CMK (cell line): ENCODE data around the gene RBBP8.

ENCODE experiments used
- DNase-seq: peaks from one replicate; pipeline ENCODE4 v3.0.0-alpha.2; 2010; ENCODE audit warnings: low read depth

Gene RBBP8

DNA sequence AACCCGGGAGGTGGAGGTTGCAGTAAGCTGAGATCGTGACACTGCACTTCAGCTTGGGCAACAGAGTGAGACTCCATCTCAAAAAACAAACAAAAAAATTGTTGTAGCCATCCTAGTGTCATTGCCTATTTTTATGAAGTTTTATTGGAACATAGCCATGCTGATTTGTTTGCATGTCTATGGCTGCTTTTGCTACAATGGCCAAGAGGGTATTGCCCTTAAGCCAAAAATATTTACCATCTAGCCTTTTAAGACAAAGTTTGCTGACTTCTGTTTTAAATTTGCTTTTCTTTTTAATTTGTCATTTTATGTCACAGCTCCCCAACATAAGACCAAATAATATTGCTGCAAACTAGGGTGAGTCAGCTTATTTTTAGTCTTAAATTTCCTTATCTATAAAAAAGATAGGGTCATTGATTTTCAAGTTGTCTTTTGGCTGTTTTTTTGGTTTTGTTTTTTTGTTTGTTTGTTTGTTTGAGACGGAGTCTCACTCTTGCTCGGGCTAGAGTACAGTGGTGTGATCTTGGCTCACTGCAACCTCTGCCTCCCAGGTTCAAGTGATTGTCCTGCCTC, 132.2 kb downstream of the RBBP8 start:
- DNase-seq, result no peak

DNA sequence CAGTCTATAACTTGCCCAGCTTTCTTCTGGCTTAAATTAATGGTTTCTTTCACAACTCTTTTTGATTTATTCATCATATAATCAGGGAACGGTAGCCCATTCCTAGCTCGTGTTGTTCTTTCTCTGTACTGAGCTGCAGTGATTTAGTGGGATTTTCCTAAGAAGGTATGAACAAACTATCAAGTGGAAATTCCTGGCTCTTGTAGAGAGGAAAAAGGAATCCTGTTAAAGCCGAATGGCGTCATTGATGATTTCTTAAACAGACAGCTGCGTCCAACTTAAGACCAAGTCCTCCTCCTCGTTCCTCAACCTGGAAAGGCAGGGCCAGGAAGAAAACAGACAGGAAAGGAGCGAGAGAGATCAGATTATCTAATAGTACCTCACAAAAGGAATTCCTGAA, 132.9 kb downstream of the RBBP8 start:
- no peak for DNase-seq

DNA sequence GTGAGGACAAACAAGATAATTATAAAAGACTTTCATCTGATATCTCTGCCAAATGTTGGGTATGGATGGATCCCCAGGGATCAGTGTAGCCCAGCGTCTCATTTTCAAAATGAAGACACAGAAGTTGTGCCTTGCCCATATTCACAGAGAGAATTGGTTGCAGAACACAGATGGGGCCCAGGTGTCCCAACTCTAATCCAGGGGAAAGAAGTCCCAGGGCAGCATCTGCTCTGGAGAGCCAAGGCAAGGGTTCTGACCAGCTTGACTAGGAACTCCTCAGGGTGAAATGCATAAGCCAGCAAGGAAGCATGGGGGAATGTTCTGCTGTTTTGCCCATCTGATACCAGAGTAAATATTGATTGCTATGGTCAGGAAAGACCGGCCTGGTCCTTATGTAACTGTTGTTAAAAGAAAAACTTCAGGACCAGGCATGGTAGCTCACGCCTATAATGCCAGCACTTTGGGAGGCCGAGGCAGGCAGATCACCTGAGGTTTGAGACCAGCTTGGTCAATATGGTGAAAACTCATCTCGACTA, 133.4 kb downstream of the RBBP8 start:
- DNase-seq, result no peak

DNA sequence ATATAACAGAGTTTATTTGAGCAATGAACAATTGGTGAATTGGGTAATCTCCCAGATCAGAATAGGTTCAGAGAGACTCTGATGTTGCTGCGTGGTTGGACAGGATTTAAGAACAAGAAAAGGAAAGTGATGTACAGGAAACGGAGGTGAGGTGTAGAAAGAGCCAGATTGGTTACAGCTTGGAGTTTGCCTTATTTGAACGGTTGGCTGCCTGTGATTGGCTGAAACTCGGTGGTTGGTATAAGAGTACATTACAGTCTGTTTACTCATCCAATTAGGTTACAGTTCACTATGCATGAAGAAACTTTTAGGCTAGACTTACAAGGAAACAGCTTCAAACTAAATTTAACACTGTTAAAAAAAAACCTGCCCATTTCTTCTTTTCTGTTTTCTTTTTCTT, 134.1 kb downstream of the RBBP8 start:
- no peak for DNase-seq

DNA sequence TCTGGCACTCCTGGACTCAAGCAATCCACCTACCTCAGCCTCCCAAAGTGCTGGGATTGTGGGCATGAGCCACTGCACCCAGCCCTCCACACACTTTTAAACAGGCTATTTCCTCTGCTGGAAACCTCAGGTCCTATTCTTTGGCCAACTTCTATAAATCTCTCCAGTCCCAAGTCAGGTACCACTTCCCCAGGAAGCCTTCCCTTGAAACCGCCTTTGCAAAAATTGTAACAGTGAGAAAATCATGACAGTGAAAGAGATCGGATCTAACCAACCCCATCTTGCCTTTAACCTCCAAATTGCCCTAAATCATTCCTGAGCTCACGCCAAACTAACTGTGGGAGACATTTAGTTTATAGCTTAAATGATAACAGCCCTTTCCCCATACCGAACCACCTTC, 134.9 kb downstream of the RBBP8 start:
- no peak for DNase-seq

DNA sequence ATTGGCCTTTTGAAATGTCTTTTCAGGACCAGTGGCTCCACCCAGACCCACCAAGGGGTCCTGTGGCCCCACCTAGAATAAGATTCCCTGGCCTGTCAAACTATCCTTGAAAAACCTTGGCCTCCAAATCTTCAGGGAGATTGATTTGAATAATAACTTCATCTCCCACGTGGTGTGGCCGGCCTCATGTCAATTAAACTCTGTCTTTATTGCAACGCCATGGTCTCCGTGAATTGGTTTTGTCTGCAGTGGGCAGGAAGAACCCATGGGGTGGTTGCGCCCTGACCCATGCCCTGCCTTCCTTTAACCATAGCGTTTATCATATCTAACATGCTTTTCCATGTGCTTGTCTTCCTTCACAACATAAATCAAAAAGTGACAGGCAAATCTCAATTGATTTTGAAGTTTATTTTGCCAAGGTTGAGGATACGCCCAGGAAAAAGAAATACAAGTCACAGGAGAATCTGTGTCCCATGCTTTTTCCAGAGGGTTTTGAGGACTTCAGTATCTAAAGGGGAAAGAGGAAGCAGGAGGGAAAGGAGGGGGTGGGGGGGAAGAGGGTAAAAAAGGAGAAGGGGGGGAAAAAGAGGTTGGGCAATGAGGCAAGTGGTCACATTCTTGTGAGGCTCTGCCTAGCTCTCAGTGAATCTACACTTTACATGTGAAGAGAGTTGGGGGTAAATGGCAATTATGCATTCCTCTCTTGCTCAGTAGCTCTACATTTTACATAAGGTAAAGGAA, 135.6 kb downstream of the RBBP8 start:
- no peak for DNase-seq

DNA sequence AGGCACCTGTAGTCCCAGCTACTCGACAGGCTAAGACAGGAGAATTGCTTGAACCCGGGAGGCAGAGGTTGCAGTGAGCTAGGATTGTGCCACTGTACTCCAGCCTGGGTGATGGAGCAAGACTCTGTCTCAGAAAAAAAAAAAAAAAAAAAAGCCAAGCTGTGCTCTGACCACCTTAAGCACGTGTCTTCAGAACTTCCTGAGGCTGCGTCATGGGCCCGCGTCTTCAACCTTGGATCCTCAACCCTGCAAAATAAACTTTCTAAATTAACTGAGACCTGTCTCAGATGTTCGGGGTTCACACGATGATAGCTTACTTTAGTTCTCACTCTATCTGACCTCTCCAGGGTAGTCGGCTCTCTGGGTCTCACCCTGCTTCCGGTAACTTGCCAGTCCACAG, 136.4 kb downstream of the RBBP8 start:
- no peak for DNase-seq

DNA sequence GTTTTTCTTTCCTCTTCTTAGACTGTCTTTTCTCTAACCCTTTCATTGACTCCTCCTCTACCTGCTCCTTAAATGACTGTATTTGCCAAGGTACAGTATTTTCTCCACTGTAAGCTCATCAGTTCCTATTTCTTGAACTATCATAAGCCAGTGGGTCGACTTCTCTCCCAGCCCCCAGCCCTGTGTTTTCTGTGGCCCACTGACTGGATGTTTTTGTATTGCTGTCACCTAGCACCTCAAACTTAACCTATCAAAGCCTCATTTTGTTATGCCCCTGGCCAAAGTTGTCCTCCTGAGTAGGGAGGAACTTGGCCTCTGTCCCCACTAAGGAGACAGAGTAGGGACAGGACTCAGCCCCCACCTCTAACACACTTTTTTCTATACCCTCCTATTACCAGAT, 136.8 kb downstream of the RBBP8 start:
- no peak for DNase-seq

DNA sequence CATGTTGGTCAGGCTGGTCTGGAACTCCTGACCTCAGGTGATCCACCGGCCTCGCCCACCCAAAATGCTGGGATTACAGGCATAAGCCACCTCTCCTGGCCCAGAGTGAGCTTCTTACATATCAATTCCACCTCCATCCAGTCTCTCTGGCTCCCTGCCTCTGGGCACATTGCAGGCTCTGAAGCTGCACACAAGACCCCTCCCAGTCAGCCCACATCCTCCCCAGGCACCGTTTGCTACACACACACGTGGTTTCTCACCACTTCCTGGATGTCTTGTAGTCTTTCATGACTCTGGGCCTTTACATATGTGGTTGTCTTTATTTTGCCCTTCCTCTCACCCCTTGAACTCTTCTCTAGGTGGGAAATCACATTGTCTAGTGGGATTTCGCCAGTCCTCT, 138.2 kb downstream of the RBBP8 start:
- peak; percentile 80 for DNase-seq

DNA sequence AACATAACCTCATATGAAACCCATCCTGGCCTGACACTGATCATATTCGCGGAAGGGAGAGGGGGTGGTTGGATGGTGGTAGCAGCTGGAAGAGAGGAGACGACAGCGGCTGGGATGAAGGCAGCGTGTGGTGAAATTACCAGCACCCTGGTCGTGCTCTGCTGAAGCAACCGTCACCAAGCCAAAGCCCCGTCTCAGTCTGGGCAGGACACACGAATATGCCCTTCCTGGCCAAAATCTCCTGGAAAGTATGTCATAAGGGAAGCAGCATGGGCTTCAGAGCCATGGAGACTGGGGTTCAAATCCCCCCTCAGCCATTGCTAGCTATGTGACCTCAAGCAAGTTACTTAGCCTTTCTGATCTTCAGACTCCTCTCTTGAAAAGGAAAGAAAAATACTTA, 139.0 kb downstream of the RBBP8 start:
- no peak for DNase-seq

DNA sequence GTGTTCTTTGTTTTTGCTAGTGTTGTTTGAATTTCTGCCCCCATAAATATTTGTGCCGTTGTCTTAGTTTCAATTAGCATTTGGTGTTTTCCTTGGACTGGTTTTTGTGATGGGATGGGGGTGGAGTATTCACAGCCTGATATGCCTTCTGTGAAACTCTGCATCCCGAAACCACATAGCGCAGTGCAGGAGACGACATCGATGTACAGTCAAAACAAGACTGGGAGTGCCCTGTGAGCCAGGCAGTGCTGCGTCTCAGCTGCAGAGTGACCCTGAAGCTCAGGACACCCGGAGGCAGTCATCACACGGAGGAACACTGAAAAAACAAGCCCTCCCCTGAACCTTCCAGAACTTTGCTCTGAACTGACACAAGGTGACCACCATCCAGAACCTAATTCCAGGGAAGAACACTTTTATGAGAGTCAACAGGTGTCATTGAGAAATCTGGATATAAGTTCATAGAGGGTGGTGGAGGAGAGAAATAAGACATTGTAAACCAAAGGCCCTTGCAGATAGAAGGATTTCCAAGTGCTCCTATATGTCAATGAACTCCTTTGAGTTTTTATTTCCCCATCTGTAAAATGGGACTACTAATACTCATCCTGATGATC, 141.0 kb downstream of the RBBP8 start:
- DNase-seq, result no peak
